ENCODE measurements around the gene TGFBR3. TPM values are rescaled to one million over a fixed set of nuclear protein-coding genes. Genes with fewer than 3 reads are reported as not detected.

Gene TGFBR3
- total and polyA plus RNA-seq, 2 of the 13 experiments (the other 11 are each of a cell fraction or from before 2014, with no cell fraction given), result 76.5 to 195 TPM

GRCh38 chr1:91885213-91885715 is 687 bp downstream of the TGFBR3 start (continued):
- TF ChIP-seq ZNF484 (CRISPR knock-in tag; IDR thresholded peaks at IDR 0.05; ENCODE audit: borderline replicate concordance, low read depth) (no peak), DMTF1 (CRISPR knock-in tag; IDR thresholded peaks at IDR 0.05) (no peak), ZNF18 (CRISPR knock-in tag; IDR thresholded peaks at IDR 0.05; ENCODE audit: insufficient replicate concordance) (no peak), MZF1 (CRISPR knock-in tag; IDR thresholded peaks at IDR 0.05; ENCODE audit: borderline replicate concordance) (no peak), SOX5 (CRISPR knock-in tag; IDR thresholded peaks at IDR 0.05; ENCODE audit: borderline replicate concordance) (no peak), ZNF646 (CRISPR knock-in tag; IDR thresholded peaks at IDR 0.05) (no peak), KDM5A (IDR thresholded peaks at IDR 0.05; ENCODE audit: borderline replicate concordance, low read length) (0 out of 2 replicates have a peak, but pooled peaks have one; percentile 9), PLRG1 (conservative IDR thresholded peaks at IDR 0.05) (no peak)
